Activated naive CD8-positive, alpha-beta T cell treated with anti-CD3 and anti-CD28 coated beads, Interleukin-2, amount 50 U/mL, for 16 hours (primary cell): ENCODE data around the gene HACD2.

Experiments used
- DNase-seq: peaks from one replicate; pipeline ENCODE4 v3.0.0-alpha.2; 2020; ENCODE audit warnings: low read depth, low spot score

HACD2 gene

DNA sequence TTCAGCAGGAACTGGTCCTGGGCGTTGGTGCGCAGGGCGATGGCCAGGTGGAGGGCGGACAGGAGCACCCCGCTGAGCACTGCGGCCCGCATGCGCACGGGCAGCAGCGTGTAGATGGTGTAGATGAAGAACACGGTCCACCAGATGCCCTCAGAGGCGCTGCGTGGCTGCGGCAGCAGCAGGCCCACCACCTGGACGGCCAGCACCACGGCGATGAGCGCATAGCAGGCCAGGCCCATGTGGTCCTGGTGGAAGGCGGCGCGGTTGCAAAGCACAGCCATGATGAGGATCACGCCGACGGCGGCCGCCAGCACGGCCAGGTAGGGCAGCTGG, 137.5 kb downstream of the HACD2 start:
- no peak for DNase-seq

- no peak for DNase-seq
Observed at GRCh38 chr3:123446610-123447109, 138.2 kb downstream of the HACD2 start.

DNA sequence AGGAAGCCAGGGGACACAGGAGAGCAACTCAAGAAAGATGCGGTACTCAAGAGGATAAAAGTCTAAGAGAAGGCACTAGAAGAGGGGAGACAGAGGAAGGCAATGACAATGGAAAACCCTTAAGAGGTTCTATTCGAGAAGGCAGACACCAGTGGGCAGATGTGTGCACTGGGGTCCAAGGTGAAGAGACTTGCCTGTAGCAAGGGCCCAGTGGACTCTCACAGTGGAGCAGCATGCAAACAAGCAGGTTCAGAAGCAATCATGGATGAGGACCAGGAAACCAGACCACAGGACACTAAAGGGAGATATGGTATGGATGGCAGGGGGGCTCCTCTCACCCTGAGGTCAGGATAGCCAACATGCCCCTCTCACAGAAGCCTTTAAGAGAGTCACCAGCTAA, 138.6 kb downstream of the HACD2 start:
- no peak for DNase-seq

GRCh38 chr3:123445702-123446101, 139.2 kb downstream of the HACD2 start:
- no peak for DNase-seq

GRCh38 chr3:123444744-123445143, 140.1 kb downstream of the HACD2 start:
- DNase-seq: no peak

GRCh38 chr3:123444023-123444422, 140.8 kb downstream of the HACD2 start:
- DNase-seq: no peak

- DNase-seq: no peak
Observed at GRCh38 chr3:123442908-123443307, 141.9 kb downstream of the HACD2 start.

DNA sequence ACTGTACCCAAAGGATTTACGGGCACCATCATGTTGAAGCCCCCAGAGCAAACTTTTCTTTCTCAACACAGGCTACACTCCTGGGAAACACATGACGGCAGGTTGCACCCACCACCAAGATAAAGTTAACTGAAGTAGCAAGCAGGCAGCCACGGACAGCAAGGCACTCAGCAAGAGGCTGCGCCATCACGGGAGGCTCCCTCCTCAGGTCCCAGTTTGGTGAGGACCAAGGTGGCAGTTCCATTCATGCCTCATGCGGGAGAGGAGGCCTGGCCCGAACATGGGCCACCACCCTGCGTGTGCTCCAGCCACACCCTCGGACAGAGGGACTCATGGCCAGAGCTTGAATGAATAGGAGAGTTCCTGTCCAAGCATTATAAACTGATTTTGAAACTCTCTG, 142.7 kb downstream of the HACD2 start:
- DNase-seq: no peak
